ENCODE measurements around the gene C11orf54.
A peak's percentile ranks its signal among the peaks of the same experiment; 100 is the strongest.

C11orf54 gene

DNA sequence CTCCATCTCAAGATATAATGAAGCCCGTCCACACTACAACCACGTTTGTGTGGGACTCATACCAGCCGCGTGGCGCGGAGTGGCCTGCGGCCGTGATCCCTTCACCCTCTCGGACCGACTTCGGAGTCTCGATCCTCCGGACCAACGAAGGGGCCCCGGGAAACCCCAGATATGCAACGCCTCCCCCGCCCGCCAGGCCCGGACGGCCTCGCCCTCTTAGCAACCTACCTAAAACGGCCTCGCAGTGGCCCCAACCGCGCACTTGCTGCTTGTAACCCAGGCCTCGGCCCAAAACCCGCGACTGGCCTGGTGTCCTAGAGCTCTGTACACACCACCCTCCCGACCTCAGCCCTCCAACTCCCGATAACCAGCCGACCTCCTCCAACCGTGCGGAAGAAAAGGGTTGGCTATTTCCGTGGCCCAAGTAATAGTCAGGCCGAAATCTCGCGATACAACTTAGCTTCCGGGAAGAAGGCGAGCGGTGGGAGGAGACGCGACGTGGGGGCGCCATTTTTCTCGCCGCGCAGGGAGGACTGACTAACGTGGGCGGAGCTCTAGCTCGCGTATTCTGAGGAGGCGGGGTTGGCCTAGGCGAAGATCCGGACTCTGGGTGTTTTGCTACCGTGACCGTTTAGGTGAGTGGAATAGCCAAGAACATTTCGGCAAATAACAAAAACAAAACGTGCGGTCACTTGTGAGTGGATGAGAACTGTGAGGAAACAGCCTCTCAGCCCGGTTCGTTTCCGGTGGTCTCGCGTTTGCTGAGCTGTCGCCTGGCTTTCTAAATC is at the start of gene C11orf54, which contains the start of gene TAF1D:
Gene C11orf54, plus strand, starts transcription at position 579 of the 788 bp plus-strand sequence. CDS start 5,722 bp downstream, outside the sequence.
Gene TAF1D, minus strand, starts transcription at position 402 of the 788 bp plus-strand sequence. CDS start 2,191 bp downstream, outside the sequence.
- TF ChIP-seq POLR2A (IDR thresholded peaks at IDR 0.05; ENCODE audit: low read length) (peak; percentile 99), GATA1 (IDR thresholded peaks at IDR 0.05; ENCODE audit: low read depth, low read length) (no peak)
- peak; percentile 99 for DNase-seq

DNA sequence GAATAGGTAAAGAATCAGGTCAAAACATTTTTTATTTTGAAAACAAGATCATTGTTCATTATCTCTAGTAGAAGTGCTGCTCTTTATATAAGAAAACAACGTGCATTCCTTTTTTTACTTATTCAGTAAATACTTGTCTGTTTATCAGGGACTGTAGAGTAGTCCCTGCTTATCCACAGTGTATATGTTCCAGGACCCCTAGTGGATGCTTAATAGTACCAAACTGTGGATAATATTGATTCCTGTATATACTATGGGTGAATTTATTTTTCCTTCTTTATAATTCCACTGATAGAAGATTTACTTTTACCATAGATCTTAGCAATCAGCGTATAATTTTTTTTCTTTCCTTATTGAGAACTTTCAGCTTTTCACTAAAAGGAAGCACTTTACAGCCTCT is 47.4 kb upstream of the C11orf54 start:
- no peak for DNase-seq
- no peak for TF ChIP-seq POLR2A (IDR thresholded peaks at IDR 0.05; ENCODE audit: low read length)

DNA sequence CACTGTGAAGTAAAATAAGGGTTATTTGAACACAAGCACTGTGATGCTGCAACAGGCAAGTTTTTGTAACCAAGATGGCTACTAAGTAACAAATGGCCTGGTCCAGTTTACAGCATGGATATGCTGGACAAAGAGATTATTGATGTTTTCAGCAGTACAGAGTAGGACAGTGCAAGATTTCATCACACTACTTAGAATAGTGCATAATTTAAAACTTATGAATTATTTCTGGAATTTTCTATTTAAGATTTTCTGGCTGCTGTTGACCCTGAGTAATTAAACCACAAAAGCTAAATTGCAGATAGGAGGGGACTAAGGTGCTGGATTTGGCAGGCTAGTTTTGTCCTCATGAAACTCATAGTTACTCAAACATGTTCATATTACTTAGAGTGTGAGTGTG is 46.9 kb upstream of the C11orf54 start:
- TF ChIP-seq POLR2A (IDR thresholded peaks at IDR 0.05; ENCODE audit: low read length) (no peak), GATA1 (IDR thresholded peaks at IDR 0.05; ENCODE audit: low read depth, low read length) (no peak)
- no peak for DNase-seq

DNA sequence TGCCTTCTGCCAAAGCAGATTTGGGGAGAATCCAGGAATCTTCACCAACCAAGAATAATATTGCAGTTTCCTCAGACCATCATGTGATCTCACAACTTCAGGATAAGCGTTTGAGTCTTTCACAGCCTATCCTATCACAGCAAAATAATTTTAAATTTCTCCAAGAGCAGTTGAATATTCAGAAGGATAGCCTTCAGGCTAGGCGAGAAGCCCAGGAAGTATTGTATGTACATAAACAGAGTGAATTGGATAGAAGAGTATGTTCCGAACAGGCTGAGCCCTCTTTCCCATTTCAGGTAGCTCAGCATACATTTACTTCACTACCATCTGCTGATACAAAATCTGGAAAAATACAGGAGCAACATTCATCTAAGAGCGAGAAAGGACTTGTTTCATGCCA is 43.9 kb upstream of the C11orf54 start:
- TF ChIP-seq GATA1 (IDR thresholded peaks at IDR 0.05; ENCODE audit: low read depth, low read length) (no peak), POLR2A (IDR thresholded peaks at IDR 0.05; ENCODE audit: low read length) (no peak)
- no peak for DNase-seq

DNA sequence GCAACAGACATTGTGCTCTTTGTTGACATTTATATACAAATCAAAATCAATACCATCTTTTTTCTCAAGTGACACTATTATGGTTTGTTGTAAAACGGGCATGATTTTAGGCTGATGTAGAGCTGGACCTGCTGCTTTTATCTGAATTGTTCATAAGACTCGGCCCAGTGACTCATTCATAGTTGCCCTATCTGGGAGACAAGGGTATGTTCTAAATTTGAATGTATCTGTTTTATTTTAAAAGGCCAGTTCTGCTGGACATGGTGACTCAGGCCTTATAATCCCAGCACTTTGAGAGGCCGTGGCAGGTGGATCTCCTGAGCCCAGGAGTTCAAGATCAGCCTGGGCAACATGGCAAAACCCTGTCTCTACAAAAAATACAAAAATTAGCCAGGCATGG is 40.6 kb upstream of the C11orf54 start:
- TF ChIP-seq GATA1 (IDR thresholded peaks at IDR 0.05; ENCODE audit: low read depth, low read length) (no peak), POLR2A (IDR thresholded peaks at IDR 0.05; ENCODE audit: low read length) (no peak)
- no peak for DNase-seq

DNA sequence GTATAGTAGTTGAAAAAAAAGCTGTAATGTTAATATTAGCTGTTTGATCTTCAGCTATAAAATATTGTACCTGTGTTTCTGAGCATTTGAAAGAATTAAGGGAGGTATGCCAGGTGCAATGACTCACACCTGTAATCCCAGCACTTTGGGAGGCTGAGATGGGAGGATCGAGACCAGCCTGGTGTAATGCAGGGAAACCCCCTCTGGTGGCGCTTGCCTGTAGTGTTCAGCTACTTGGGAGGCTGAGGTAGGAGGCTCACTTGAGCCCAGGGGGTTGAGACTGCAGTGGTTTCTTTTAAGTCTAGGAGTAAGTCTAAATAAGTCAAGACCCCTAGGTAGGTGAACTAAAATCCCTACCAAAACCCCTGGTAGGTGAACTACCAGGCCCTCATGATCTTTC is 37.2 kb upstream of the C11orf54 start:
- TF ChIP-seq POLR2A (IDR thresholded peaks at IDR 0.05; ENCODE audit: low read length) (no peak), GATA1 (IDR thresholded peaks at IDR 0.05; ENCODE audit: low read depth, low read length) (no peak)
- DNase-seq: peak; percentile 25 to 34

DNA sequence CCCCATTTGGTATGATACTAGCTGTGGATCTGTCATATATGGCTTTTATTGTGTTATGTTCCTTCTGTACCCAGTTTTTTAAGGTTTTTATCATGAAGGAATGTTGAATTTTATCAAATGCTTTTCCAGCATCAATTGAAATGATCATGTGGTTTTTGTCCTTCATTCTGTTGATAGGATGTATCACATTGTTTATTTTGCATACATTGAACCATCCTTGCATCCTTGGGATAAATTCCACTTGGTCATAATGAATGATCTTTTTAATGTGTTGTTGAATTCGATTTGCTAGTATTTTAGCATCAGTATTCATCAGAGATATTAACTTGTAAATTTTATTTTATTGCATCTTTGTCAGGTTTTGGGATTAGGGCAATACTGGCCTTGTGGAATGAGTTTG is 31.2 kb upstream of the C11orf54 start:
- no peak for TF ChIP-seq GATA1 (IDR thresholded peaks at IDR 0.05; ENCODE audit: low read depth, low read length)
- TF ChIP-seq POLR2A (IDR thresholded peaks at IDR 0.05; ENCODE audit: low read length): no peak
- DNase-seq: no peak

DNA sequence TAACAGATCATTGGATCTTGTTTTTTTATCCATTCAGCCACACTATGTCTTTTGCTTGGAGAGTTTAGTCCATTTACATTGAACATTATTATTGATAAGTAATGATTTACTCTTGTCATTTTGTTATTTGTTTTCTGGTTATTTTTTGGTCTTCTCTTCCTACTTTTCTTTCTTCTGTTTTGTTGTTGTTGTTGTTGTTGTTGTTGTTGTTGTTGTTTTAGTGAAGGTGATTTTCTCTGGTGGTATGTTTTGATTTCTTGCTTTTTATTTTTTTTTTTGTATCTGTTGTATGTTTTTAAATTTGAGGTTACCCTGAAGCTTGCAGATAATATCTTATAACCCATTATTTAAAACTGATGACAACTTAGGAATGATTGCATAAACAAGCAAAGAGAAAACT is 28.8 kb upstream of the C11orf54 start:
- TF ChIP-seq POLR2A (IDR thresholded peaks at IDR 0.05; ENCODE audit: low read length) (no peak), GATA1 (IDR thresholded peaks at IDR 0.05; ENCODE audit: low read depth, low read length) (no peak)
- DNase-seq: no peak

DNA sequence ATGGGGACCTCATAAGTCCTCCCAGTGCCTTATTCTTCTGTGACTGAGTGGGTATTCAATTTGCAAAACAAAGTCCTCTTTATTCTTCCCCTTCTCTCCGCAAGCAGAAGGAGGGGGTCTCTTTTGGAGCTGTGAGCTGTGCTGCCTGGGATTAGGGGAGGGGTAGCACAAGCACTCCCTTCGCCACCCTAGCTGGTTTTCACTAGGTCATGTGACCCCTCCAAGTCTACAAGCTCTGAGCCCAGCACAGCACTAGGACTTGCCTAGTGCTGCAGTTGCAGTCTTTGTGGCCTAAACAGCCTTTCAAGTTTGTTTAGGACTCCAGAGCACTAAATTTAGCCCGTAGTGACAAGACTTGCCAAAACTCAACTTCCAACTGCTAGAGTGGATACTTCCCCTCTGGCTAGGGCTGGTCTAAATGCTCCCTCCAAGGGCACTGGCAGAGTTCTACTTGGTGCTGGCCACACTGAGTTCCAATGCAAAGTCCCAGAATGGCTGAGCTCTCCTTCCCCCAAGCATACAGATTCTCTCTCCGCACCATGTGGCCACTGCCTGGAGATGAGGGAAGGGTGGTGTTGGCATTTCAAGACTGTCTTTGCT is 25.6 kb upstream of the C11orf54 start:
- no peak for TF ChIP-seq GATA1 (IDR thresholded peaks at IDR 0.05; ENCODE audit: low read depth, low read length)
- TF ChIP-seq POLR2A (IDR thresholded peaks at IDR 0.05; ENCODE audit: low read length): no peak
- DNase-seq: no peak

DNA sequence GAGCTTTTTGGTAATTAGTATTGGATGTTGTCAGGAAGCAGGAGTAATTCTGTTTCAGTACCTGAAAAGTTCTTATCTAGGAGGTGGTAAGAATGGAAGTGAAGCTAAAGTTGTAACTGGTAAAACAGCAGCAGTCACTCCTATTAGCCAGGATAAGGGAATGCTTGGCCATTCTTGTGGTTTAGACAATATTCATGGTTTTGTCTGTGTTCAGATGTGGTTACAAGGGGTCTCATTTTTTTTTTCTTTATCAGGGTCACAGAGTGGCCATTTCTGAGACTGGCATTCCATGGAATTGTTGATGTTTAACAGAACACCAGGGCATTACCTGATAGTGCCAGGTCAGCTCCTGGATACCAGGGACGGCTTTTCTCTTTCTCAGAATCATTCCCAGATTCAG is 24.0 kb upstream of the C11orf54 start:
- TF ChIP-seq POLR2A (IDR thresholded peaks at IDR 0.05; ENCODE audit: low read length) (no peak), GATA1 (IDR thresholded peaks at IDR 0.05; ENCODE audit: low read depth, low read length) (no peak)
- DNase-seq: no peak

DNA sequence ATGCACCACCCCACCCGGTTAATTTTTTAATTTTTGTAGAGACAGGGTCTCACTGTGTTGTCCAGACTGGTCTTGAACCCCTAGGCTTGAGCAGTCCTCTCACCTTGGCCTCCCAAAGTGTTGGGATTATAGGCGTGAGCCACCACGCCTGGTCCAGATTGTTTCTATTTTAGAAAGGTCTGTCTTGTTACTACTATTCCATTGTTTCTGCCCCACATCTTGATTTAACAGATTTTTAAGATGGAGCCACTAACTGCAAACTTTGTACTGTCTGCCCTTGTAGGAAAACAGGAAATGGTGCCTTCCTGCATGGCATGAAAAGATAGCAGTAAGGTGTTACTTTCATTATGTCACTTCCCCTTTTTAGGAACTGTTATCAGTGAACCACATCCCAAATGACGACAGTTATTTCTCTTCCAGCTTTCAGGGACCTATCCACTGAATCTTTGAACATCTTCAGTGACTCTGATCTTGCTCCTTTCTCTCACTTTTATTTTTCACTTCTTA is 23.4 kb upstream of the C11orf54 start:
- DNase-seq: peak; percentile 33 to 42

DNA sequence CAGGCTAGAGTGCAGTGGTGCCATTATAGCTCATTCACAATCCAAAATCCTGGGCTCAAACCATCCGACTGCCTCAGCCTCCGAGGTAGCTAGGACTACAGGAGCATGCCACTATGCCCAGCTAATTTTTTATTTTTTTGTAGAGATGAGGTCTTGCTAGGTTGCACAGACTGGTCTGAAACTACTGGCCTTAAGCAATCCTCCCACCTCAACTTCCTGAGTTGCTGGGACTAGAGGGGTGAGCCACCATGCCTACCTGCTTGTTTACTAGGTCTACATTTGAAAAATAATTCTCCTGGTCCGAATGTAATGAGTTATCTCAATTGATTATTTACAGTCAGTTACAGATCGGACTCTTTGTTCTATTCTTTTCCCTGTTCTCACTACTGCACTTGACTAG is 22.2 kb upstream of the C11orf54 start:
- DNase-seq: no peak
- TF ChIP-seq POLR2A (IDR thresholded peaks at IDR 0.05; ENCODE audit: low read length): no peak
- no peak for TF ChIP-seq GATA1 (IDR thresholded peaks at IDR 0.05; ENCODE audit: low read depth, low read length)

More for the DNA sequence above, 23.4 kb upstream of the C11orf54 start:
- no peak for TF ChIP-seq POLR2A (IDR thresholded peaks at IDR 0.05; ENCODE audit: low read length)
- TF ChIP-seq GATA1 (IDR thresholded peaks at IDR 0.05; ENCODE audit: low read depth, low read length): no peak

DNA sequence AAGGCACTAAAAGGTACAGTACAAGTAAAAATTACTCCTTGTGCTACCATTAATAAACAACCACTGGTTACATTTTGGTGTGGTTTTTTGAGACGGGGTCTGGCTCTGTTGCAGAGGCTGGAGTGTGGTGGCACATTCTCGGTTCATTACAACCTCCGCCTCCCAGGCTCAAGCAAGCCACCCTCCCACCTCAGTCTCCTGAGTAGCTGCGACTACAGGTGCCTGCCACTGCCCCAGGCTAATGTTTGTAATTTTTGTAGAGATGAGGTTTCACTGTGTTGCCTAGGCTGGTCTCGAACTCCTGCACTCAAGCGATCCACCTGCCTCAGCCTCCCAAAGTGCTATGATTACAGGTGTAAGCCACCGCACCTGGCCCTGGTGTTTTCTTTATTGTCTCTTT is 20.9 kb upstream of the C11orf54 start:
- TF ChIP-seq POLR2A (IDR thresholded peaks at IDR 0.05; ENCODE audit: low read length) (no peak), GATA1 (IDR thresholded peaks at IDR 0.05; ENCODE audit: low read depth, low read length) (no peak)
- no peak for DNase-seq

DNA sequence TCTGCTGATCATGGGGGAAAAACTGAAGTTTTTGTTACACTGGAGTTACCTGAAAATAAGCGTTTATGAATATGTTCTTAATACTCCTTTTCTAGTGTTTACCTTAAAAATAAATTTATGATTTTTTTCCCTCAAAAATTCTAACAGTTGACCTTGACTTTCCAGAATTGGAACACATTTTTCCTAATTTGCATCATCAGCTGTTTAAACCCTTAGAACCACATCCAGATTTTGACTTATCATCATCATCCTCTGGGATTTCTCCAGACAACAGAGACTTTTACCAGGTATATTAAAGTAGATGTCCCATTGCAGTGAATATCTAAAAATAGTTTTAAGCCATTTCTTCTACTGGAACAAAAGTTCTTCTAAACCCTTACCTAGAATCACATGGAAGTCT is 17.4 kb upstream of the C11orf54 start:
- DNase-seq: no peak
- TF ChIP-seq POLR2A (IDR thresholded peaks at IDR 0.05; ENCODE audit: low read length): no peak
- no peak for TF ChIP-seq GATA1 (IDR thresholded peaks at IDR 0.05; ENCODE audit: low read depth, low read length)

All from erythroblast (primary cell).